ENCODE measurements around the gene MAPK1IP1L. TPM values are rescaled to one million over a fixed set of nuclear protein-coding genes. Genes with fewer than 3 reads are reported as not detected.

MAPK1IP1L gene
- total RNA-seq, 1 experiment from 2014 or later = 79.7 TPM

DNA sequence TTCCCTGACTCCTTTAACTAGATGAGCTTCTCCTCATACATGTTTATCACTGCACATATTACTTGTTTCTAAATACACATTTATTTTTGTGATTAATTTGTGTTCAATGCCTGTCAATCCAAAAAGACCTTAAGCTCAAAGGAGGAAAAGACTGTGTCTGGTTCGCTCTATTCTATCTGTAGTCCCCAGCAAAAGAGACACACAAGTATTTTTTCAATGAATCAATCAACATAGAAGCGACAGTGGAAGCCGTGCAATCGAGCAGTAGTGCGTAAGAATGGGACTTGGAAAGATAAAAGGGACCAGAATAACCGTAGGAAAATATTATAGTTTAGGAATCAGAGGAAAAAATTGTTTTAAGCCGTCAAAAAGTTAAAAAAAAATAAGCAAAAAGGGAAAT, 25.5 kb upstream of the MAPK1IP1L start:
- POLR2A ChIA-PET (ENCODE audit: unreplicated experiment) = interaction anchor here (0.7 kb wide), 1 partner anchor 207 kb away, joined by 5 read pairs; no protein-coding TSS in a partner anchor
- CTCF ChIA-PET = interaction anchor here (1.6 kb wide), 1 partner anchor 26 kb away, joined by 5 read pairs; the partner anchor contains the start of gene MAPK1IP1L
- TF ChIP-seq, protein P1, sequence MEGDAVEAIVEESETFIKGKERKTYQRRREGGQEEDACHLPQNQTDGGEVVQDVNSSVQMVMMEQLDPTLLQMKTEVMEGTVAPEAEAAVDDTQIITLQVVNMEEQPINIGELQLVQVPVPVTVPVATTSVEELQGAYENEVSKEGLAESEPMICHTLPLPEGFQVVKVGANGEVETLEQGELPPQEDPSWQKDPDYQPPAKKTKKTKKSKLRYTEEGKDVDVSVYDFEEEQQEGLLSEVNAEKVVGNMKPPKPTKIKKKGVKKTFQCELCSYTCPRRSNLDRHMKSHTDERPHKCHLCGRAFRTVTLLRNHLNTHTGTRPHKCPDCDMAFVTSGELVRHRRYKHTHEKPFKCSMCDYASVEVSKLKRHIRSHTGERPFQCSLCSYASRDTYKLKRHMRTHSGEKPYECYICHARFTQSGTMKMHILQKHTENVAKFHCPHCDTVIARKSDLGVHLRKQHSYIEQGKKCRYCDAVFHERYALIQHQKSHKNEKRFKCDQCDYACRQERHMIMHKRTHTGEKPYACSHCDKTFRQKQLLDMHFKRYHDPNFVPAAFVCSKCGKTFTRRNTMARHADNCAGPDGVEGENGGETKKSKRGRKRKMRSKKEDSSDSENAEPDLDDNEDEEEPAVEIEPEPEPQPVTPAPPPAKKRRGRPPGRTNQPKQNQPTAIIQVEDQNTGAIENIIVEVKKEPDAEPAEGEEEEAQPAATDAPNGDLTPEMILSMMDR (conservative IDR thresholded peaks at IDR 0.05) = no peak
- TF ChIP-seq EZH2 (IDR thresholded peaks at IDR 0.05; ENCODE audit: low read depth) = no peak
- no peaks in the 10 kb centered on the region for H3K9me2 ChIP-seq (ENCODE audit: insufficient read depth)
- H3K4me1 ChIP-seq (replicated peaks; ENCODE audit: insufficient read depth) = peaks cover 26% of the 10 kb centered on the region
- H3K4me3 ChIP-seq = peak overlapping the region; percentile 80
- H3K27ac ChIP-seq = no peak overlapping the region
- H3K79me2 ChIP-seq (ENCODE audit: low read depth) = peaks cover 55% of the 10 kb centered on the region
- no peaks in the 10 kb centered on the region; the same call in 1 of the 2 replicates for H3F3A ChIP-seq (ENCODE audit: insufficient read depth, low read depth)
- DNase-seq = no peak
- H3K9me3 ChIP-seq (ENCODE audit: insufficient read depth, low read depth) = no peaks in the 10 kb centered on the region
- 0 out of 2 replicates have a peak, but pooled peaks cover 4% of the 10 kb centered on the region for H3K36me3 ChIP-seq (ENCODE audit: low read depth)
- H4K20me1 ChIP-seq (ENCODE audit: insufficient read depth) = peaks cover 9% of the 10 kb centered on the region; the same call in 1 of the 2 replicates
- H3K4me2 ChIP-seq = peak overlapping the region; percentile 88
- intact Hi-C loops (cut with micrococcal nuclease; ENCODE audit: unreplicated experiment) = no loop called here
- TSS peak; percentile 42 for BruUV-seq (replicated peaks)
- no peaks in the 10 kb centered on the region for H3K27me3 ChIP-seq (ENCODE audit: insufficient read depth, low read depth)
- peak overlapping the region; percentile 99 for H2AFZ ChIP-seq

DNA sequence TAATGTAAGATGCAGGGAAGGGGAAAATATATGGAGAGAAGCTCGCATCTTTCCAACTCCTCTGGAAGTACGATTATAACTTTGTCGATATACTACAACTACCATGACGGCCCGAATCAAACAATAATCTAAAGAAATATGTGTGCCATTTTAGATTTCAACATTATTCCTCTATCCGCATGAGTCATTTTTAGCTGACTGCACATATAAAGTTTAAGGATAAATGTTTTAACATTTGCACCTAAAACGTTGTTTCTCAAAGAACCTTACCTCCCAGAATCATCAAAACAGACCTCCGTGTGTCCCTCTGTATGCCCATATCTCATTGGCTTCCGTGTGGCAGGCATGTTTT, 25.0 kb upstream of the MAPK1IP1L start:
- peak in 1 of 2 experiments; percentile 39 for DNase-seq
- peak overlapping the region; percentile 80 for H3K4me3 ChIP-seq
- no peaks in the 10 kb centered on the region for H3K9me2 ChIP-seq (ENCODE audit: insufficient read depth)
- H3K9me3 ChIP-seq (ENCODE audit: insufficient read depth, low read depth) = no peaks in the 10 kb centered on the region
- intact Hi-C loops (cut with micrococcal nuclease; ENCODE audit: unreplicated experiment) = no loop called here
- TF ChIP-seq, protein P1 (conservative IDR thresholded peaks at IDR 0.05) = no peak
- TF ChIP-seq EZH2 (IDR thresholded peaks at IDR 0.05; ENCODE audit: low read depth) = no peak
- no TSS peak for BruUV-seq (replicated peaks)
- H3K36me3 ChIP-seq (ENCODE audit: low read depth) = 0 out of 2 replicates have a peak, but pooled peaks cover 4% of the 10 kb centered on the region
- CTCF ChIA-PET = interaction anchor here (0.6 to 1.6 kb wide), 2 partner anchors 25 to 478 kb away, joined by 3 to 5 read pairs; partner anchors contain the start of gene MAPK1IP1L
- peaks cover 26% of the 10 kb centered on the region for H3K4me1 ChIP-seq (replicated peaks; ENCODE audit: insufficient read depth)
- peak overlapping the region; percentile 45; the same call in 1 of the 2 replicates for H3K27ac ChIP-seq
- H2AFZ ChIP-seq = peak overlapping the region; percentile 99
- peaks cover 60% of the 10 kb centered on the region for H3K79me2 ChIP-seq (ENCODE audit: low read depth)
- peak overlapping the region; percentile 88 for H3K4me2 ChIP-seq
- peaks cover 9% of the 10 kb centered on the region; the same call in 1 of the 2 replicates for H4K20me1 ChIP-seq (ENCODE audit: insufficient read depth)
- no peaks in the 10 kb centered on the region for H3K27me3 ChIP-seq (ENCODE audit: insufficient read depth, low read depth)
- POLR2A ChIA-PET (ENCODE audit: unreplicated experiment) = interaction anchor here (0.9 to 1.4 kb wide), 2 partner anchors 25 to 517 kb away, joined by 4 to 6 read pairs; partner anchors contain the start of genes CGRRF1 and MAPK1IP1L
- no peaks in the 10 kb centered on the region; the same call in 1 of the 2 replicates for H3F3A ChIP-seq (ENCODE audit: insufficient read depth, low read depth)

GRCh38 chr14:55026793-55027561, 24.5 kb upstream of the MAPK1IP1L start, which contains the start of the genes SOCS4 and WDHD1:
TSS of gene SOCS4 (plus strand) at chr14:55027236. CDS start at chr14:55043042, 15,806 bp downstream.
TSS of gene WDHD1 (minus strand) at chr14:55027099. CDS start at chr14:55026787, 312 bp downstream.
- POLR2A ChIA-PET (ENCODE audit: unreplicated experiment) = interaction anchor here (0.6 to 1.4 kb wide), 3 partner anchors 24 to 517 kb away, joined by 3 to 6 read pairs (median 4); partner anchors contain the start of genes CGRRF1, LGALS3 and MAPK1IP1L
- CTCF ChIA-PET = interaction anchor here (0.6 to 1.6 kb wide), 2 partner anchors 25 to 478 kb away, joined by 3 to 5 read pairs; partner anchors contain the start of gene MAPK1IP1L

More at GRCh38 chr14:55026793-55027561, 24.5 kb upstream of the MAPK1IP1L start, which contains the start of the genes SOCS4 and WDHD1:
- no peaks in the 10 kb centered on the region for H3K27me3 ChIP-seq (ENCODE audit: insufficient read depth, low read depth)
- H3K27ac ChIP-seq = peak within 1 kb of the TSS; percentile 45
- TF ChIP-seq EZH2 (IDR thresholded peaks at IDR 0.05; ENCODE audit: low read depth) = no peak
- TF ChIP-seq, protein P1 (conservative IDR thresholded peaks at IDR 0.05) = no peak
- peaks cover 9% of the 10 kb centered on the region; the same call in 1 of the 2 replicates for H4K20me1 ChIP-seq (ENCODE audit: insufficient read depth)
- intact Hi-C loops (cut with micrococcal nuclease; ENCODE audit: unreplicated experiment) = no loop called here
- DNase-seq = peak; percentile 83 to 96
- no TSS peak for BruUV-seq (replicated peaks)
- peak within 1 kb of the TSS; percentile 88 for H3K4me2 ChIP-seq
- peak within 1 kb of the TSS; percentile 99 for H2AFZ ChIP-seq
- H3K9me3 ChIP-seq (ENCODE audit: insufficient read depth, low read depth) = no peaks in the 10 kb centered on the region
- H3K79me2 ChIP-seq (ENCODE audit: low read depth) = peaks cover 66% of the 10 kb centered on the region
- 0 out of 2 replicates have a peak, but pooled peaks cover 4% of the 10 kb centered on the region for H3K36me3 ChIP-seq (ENCODE audit: low read depth)
- peak within 1 kb of the TSS; percentile 80 for H3K4me3 ChIP-seq
- H3K9me2 ChIP-seq (ENCODE audit: insufficient read depth) = no peaks in the 10 kb centered on the region
- H3K4me1 ChIP-seq (replicated peaks; ENCODE audit: insufficient read depth) = peaks cover 26% of the 10 kb centered on the region
- H3F3A ChIP-seq (ENCODE audit: insufficient read depth, low read depth) = no peaks in the 10 kb centered on the region; the same call in 1 of the 2 replicates
